Measurements from ENCODE around the gene RTEL1.

GRCh38 chr20:63690003-63690897 is 32.1 kb downstream of the RTEL1 start:
- TF ChIP-seq ARNTL (CRISPR knock-in tag; IDR thresholded peaks at IDR 0.05; ENCODE audit: borderline replicate concordance, low read depth) = no peak
- TF ChIP-seq, protein P1, sequence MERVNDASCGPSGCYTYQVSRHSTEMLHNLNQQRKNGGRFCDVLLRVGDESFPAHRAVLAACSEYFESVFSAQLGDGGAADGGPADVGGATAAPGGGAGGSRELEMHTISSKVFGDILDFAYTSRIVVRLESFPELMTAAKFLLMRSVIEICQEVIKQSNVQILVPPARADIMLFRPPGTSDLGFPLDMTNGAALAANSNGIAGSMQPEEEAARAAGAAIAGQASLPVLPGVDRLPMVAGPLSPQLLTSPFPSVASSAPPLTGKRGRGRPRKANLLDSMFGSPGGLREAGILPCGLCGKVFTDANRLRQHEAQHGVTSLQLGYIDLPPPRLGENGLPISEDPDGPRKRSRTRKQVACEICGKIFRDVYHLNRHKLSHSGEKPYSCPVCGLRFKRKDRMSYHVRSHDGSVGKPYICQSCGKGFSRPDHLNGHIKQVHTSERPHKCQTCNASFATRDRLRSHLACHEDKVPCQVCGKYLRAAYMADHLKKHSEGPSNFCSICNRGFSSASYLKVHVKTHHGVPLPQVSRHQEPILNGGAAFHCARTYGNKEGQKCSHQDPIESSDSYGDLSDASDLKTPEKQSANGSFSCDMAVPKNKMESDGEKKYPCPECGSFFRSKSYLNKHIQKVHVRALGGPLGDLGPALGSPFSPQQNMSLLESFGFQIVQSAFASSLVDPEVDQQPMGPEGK (CRISPR knock-in tag; IDR thresholded peaks at IDR 0.05; ENCODE audit: borderline replicate concordance) = no peak
- TF ChIP-seq POU6F1 (CRISPR knock-in tag; IDR thresholded peaks at IDR 0.05; ENCODE audit: borderline replicate concordance, low read depth) = no peak

All from SK-N-SH treated with all-trans-retinoic acid at 6 μM for 48 hours (cell line).